HG03066 (cell line): ENCODE results near the gene RET.

ENCODE experiments used
- ATAC-seq: cut with Tn5 transposase; IDR thresholded peaks from one replicate; pipeline ENCODE4 v1.9.1; 2021; ENCODE audit warnings: low read depth; ENCODE audit not compliant: unreplicated experiment

Gene RET

DNA sequence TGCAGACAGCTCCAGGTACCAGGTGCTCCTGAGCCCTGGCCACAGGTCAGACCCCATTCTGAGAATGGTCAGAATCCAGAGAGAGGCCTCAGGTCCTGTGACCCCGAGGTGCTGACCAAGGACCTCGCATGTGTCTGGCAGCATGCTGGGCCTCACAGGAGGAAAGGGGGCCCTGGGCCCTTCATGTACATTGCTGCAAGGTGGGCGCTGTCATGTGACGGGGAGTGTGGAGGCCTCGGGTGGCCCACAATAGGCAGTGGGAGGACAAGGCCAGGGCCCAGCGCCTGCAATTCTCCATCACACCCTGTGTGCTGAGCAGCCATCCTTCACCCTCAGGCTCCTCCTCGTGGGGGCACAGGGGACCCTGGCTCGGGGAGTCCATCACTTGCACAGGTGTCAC, 15.5 kb upstream of the RET start:
- no peak for ATAC-seq

DNA sequence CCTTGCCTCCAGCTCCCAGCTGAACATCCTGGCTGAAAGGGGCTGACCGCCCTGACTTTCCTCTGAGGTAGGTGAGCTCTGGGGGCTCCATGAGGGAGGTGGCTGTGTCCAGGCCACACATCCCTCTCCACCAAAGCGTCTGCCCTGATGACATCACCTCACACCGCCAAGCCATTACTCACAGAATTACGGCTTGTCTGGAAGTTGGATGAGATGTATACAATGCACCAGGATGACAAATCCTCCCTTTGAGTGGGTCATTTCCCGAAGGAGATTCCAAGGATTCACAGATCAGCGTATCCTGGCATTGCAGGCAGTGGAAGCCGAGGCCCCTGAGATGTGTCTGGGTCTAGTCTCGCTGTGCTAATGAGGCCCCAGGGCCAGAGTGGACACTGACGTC, 15.1 kb upstream of the RET start:
- no peak for ATAC-seq

DNA sequence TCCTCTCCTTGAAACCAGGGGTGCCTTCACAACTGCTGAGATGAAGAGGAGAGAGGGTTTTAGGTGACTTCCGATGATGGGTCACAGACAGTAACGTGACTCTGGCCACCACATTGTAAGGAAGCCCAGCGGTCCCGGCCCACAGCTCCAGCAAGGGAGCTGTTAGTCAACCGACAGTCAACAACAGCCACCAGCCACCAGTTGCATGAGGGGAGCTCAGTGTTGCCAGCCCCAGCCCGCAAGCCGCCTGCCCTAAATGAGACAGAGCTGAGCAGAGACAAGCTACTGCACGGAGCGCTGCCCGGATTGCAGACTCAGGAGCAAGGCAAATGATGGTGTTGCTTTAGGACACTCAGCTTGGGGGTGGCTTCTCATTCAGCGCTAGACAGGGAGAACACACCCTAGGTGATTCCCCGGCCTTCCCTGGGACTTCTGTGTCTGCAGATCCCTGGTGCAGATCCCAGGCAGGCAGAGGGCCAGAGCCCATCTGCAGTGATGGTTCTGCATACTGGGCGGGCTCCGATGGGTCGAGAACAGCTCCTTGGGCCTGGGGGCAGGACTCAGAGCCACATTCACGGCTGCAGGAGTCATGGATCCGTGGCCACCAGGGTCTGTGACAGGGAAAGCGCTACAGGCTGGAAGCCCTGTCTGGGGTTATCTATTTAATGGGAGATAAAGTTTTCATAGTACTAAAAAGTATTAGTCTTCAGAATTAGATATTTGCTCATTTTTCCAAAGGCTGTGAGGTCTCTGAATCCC, 14.3 kb upstream of the RET start:
- ATAC-seq, result no peak

DNA sequence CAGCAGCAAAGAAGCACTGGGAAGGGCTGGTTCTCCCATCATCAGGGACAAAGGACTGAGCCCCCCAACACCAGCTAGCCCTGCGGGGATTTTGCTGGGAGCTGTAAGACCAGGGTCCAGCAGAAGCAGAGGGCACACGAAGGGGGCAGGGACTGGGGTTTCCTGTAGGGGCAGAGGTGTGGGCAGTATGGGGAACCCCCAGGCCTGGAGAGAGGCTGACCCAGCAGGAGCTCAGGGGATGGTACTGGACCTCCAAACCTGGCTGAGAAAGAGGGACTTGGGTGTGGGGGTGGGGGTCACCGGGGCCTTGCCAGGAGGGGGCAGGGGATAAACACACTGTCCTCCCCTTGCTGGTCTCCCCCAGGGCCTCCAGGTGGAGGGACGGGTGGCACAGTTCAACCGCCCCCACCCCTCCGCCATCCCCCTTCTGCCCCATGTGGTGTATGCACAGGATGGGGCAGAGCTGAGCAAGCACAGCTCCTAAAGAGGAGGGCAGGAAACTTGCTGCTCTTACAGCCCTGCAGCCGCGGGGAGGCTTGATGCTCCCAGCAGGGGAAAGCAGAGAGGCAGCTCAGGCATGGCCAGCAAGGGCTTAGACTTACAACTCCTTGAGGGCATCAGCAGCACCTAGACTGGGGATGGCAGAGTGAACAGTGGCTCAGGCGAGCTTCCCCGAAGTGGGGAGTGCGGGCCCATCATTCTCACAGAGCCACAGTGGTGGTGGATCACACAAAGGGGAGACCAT, 12.4 kb upstream of the RET start:
- ATAC-seq, result no peak

DNA sequence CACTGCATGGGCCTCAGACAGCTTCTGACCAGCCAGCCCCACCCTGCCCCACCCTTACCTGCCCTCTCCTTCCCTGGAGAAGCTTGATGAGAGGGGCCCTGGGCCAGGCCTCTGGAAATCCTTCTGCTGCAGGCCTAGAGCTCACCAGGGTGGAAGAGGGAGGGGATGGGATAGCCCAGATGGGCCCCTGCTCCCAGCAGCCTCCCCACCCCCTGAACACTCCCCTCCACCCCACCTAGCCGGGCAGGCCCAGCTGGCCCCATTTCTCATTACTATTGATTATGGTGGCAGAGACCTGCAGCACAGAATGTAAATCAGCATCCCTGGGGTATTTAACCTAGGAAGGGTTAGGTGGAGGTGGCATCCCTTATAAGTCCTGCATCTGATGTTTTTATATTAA, 11.6 kb upstream of the RET start:
- no peak for ATAC-seq

DNA sequence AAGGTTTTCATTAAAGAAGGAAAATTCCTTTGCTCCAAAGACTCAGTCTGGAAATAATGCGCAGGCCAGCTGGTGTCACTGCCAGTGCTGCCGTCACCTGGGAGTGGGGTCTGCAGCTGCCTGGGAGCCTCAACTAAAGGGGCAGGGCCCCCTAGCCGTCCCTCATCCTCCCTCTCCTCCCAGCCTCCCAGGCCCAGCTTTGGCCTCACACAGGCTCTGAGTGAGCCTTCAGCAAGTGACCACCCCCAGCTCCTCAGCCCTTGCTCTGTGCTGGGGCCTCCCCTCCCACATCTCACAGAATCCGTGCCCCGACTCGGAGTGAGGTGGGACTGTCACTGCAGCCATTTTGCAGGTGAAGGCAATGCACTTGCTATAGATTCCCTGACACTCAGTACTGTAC, 11.1 kb upstream of the RET start:
- no peak for ATAC-seq

DNA sequence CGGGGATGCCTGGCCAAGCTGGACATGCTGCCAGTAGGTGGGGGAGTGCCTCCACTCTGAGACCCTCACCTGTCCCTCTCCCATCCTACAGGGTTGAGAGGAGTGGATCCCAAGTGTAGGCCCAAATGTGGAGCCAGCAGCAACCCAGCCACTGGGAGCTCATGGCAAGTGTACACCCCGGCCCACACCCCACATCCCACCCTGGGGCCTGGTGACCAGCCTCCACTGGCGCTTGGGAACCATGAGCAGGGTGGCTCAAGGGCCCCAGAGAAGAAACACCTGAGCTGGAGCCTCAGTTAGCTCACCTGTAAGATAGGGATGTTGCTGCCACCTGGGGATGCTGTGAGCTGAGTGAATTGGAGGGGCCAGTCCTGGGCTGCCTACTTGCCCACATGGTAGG, 10.4 kb upstream of the RET start:
- no peak for ATAC-seq

DNA sequence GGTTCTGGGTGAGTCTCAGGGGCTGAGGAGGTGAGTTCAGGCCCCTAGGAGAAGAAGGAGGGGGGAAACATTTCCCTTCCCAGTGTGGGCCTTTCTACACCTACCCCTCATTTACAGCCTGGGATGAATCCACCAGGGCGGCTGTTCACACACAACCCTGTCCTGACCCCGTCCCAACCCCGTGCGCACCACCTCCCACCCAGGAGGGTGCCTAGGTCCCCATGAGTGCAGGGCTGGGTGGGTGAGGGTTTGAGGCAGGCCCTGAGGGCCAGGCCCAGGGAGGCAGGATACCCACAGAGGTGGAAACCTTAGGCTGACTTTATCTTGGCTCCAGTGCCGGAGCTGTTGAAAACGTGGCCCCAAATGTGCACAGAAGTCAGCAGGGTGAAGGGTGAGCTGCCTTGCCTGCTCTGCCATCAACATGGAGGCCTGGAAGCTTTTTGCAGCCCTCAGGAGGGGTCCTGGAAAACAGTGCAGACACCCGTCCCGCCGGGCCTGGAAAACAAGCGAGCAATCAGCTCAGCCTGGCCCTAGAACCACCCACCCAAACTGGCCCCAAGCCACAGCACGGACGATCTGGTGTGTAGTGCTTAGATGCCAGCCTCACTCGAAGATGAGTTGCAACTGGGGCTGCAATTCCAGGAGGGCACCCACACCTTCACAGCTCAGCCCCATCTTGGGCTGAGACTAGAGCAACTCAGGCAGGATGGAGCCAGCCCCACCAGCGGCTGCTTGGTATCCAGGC, 9.3 kb upstream of the RET start:
- ATAC-seq, result no peak

DNA sequence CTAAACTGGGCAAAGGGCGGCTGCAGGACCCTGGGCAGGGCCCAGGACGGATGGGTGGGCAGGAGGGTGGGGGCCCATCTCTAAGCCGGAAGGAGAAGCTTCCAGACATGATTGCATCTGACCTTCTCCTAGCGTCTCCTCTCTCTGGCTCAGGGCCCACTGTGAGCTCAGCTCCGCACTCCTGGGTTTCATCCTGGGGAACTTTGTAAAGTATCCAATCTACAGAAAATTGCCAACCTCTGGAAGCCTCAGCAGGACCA, 8.8 kb upstream of the RET start:
- ATAC-seq, result no peak

DNA sequence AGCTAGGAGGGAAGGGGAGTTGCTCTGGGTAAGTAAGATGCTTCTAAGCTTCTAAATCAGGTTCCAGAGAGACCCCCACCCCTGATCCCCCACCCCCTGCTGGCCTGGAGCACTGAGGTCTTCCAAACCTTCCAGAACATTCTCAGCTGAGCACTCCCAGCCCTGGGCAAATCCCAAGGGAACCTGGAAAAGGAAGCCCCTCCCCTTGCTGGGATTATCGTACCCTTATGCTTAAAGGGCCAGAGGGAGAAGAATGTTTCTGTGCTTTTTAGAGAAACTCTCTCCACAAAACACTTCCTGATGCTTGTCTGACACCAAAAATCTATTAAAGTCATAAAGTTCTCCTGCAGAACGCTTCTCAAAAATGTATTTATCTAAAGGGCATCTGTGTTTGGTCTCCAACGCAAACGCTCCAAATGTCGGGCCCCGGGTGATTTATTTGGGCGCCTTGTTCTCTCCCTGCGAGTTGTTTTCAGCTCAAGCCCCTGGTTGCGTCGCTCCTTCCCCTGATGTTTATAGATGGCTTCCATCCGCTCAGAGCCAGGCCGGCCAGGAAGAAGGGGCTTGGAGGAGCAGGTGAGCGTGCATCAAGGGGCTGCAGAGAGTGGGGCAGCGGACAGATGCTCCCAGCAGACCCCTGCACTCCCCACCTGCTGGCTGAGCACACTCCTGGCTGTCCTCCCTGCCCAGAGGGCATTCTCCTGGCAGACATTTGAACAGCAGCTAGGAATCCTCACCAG, 8.2 kb upstream of the RET start:
- ATAC-seq, result no peak

DNA sequence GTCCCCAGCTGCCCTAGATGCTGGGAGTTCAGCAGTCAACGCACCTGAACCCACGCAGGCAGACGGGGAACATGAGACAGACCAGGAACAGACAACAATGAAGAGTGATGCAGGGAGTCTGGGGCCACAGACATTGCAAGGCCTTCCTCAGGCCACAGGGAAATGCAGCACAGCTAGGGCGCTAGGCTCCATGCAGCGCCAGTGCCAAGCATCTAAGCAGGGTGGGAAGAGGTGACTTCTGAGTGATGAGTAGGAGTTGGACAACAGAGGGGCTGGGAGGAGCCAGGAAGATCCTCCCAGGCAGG, 7.7 kb upstream of the RET start:
- ATAC-seq, result no peak

DNA sequence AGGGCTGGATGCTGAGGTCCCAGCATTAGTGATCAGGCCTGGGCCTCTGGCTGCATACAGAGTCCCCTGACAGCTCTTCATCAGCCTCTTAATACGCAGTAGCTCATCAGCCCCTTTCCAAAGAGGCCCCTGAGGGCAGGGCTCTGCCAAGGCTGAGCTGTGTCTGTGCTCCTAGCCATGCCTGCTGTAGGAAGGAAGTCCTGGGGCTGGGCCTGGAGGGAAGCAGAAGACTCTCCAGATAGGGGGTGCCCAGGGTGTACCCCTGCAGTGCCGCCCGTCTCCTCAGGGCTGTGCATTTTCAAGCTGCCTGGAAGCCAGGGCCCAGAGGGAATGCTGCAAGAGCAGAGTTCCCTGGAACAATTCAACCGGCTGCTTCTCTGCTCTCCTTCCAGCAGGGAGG, 7.3 kb upstream of the RET start:
- no peak for ATAC-seq

DNA sequence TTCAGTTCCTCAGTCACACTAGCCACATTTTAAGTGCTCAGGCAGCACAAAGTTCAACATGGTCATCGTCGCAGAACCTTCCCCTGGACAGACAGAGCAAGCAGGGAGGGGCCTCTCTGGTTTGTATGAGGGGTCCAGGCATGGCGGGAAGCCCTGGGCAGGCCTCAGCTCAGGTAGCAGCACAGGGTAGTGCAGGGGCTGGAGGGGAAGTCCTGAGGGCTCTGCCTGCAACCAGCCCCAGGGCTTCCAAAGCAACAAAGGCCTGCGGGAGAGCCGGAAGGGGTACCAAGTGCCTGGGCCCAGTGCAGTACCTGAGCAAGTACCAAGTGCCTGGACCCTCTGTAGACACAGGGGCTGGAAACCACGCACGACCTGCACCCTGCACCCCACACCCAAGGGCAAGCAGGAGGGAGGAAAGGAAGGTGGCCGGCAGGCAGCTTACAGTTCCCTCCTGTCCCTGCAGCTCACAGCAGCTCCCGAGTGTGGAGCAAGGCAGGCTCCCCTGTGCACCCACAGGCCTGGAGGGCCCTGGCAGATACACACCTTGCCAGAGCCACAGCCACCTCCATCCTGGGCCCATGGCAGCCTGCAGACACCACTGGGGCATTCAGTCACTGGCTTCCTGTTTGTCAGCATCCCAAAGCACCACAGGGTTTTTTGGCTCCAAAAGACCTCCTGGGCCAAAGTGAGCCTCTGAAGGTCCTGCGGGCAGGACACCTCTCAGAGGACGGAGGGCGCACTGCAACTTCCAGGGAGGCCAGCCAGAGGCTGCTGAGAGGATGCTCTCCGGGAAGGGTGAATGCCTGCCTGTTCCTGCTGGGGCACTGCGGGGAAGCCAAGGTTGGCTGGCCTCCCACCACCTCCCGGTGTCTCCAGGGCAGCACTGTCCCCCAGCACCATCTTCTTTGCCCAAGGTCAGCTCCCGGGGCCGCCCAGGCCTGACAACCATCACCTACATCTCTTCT, 6.5 kb upstream of the RET start:
- no peak for ATAC-seq

DNA sequence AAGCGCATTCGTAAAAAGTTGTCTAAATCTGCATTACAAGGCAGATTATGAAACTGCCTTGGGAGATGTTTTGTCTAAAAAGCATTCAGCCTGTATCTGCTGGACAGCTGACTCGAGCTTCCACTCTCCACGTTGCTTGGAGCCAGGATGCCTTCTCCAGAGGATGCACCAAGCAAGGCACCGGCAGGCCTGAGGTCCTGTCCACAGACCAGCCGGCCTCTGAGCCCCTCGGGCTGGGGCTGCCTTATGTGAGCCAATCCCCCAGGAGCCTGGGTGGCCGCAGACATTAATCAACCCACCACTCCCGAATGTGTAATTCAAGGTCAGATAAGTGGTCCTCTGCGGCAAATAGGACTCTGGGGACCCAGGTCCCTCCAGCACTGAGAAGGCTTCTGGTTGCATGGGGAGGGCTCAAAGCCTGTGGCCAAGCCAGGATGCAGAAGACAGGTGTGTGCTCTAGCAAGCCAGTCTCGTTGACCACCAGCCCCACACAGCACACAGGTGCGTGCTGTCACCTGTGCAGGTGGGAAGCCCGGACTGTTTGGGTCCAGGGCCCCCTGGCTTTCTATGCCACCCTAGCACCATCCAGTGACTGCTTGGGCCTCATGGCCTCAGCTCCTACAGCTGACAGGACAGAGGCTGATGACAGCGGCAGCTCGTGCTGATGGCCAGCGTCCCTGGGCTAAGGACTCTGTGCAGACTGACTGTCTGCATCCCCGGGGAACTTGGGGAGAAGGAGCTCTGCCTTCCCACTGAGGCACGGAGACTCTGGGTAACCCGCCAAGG, 4.8 kb upstream of the RET start:
- ATAC-seq, result no peak

DNA sequence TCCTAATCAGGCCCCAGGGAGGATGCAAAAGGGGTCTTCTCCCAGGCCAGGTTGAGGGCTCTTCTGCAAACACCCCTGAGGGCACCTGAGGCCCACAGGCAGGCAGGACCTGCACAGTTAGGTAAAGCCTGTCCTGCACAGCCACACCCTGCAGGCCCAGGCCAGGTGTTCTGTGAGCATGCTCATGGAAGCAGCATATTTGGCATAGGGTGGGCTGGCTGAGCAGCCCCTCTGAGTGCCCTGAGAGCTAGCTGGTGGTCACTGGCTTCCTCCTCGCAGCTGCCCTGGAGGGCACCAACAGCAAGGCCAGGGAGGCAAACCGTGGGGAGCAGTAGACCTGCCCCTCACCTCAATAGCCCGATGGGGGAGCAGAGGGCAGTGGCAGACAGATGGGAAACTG, 3.7 kb upstream of the RET start:
- ATAC-seq, result no peak

DNA sequence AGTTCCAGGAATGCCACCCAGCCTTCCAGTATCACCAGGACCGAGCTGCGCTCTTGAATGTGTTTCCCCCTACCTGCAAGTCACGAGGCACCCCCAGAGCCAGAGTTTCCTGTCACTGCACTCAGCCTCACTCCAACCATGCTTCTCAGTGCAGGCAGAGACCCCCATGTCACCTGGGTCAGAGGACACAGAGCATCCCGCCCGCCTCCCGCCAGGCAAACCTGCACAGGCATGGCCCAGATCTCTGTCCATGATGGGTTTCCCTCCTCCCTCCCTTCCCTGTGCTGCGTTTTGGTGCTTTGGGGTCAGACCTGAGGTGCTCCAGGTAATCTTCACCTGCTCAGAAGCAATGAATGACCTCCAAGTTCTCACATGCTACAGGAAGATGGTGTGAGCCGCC, 3.1 kb upstream of the RET start:
- no peak for ATAC-seq

DNA sequence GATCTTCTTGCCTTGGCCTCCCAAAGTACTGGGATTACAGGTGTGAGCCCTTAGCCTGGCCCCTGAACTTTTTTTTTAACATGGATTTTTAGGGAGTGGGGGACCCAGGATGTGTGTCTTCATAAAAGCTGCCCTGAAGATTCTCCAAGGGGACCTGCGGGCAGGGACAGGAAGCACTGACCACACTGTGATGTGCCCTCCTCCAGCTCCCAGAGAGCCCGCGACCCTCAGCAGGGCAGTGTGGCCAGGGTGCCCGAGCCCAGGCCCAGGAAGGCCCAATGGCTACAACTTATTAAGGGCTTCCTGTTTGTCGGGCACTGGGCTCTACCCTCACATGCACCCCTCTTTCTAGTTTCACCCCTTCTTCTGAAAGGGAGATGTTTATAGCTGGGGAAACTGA, 2.5 kb upstream of the RET start:
- no peak for ATAC-seq

DNA sequence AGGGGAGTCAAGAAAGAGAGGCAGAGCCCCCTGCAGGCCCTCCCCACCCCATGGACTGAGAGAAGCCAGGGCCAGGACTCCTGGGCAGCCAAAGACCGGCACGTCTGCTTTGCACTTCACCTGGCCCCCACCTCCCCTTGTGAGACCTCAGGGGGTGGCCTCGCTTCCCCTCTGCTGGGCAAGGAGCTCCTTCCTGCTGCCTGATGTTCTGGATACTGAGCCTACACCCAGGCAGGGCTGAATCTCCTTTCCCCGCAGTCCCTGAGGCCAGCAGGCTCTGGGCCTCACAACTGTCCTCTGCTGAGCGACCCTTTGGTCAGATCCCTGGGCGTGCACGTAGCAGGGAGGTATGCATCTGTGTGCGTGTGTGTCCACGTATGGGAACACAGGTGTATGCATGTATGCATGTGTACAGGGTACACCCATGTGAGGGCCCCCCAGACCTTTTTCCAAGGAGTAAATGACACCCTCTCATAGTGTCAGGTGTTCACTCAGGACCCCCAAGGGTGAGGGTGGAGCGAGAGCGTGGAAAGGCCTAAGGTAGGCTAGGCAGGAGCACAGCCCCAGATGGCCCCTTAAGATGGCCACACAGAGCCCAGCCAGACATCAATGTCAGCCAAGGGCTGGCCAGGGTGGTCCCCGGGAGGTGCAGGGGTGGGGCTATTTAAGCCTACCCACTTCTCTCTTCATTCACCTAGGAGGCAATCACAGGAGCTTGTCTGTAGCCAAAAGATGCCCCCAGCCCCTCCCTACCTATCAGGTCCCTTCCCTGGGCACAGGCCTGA, 1.9 kb upstream of the RET start:
- ATAC-seq, result no peak

DNA sequence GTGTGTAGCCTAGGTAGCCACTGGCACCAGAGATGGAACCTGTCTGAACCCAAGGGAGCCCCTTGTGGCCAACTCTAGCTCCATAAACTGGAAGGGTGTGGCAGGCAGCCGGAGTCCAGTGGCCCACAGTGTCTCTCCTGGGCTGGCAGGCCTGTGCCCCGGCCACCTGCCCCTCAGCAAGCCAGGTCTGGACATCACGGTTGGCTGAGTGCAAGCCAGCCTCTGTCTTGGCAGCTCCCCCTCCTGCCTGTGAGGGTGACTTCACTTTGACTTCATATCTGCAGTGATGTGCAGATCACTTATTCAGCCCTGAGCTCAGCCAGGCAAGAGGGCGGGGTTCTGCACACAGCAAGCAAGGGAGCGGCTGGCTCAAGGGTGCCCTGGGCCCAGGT, 1.3 kb upstream of the RET start:
- no peak for ATAC-seq
